ENCODE data around the gene KCNQ4.

Gene KCNQ4

DNA sequence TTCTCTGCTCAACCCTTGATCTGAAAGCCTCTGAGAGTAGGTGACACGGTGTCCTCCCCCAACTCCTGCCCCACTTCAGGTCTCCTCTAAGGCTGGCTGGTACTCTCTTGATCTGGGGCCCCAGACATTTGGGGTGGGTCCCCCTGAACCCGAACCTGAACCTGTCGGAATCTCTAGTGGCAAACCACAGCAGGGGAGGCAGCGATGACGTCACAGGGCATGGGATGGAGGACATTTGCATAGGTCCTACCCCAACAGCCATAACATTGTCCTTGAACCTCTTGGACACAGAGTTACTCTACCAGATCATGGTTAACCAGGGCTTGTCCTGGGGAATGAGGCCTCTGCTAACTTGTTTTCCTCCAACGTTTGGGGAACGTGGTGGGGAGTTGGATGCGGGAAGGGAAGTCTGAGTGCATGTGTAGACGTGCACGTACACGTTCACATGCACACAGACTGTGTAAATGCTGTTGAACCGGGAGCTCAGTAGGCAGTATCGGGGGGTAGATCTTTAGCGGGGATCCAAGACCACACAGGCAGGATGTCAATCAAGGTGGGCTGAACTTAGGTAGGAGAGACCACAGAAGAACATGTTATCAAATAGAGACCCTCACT is 46.2 kb downstream of the KCNQ4 start:
- H3K4me3 ChIP-seq (ENCODE audit: control insufficient read depth, low read depth, low read length) = no peak overlapping the region
- TF ChIP-seq, protein P1, sequence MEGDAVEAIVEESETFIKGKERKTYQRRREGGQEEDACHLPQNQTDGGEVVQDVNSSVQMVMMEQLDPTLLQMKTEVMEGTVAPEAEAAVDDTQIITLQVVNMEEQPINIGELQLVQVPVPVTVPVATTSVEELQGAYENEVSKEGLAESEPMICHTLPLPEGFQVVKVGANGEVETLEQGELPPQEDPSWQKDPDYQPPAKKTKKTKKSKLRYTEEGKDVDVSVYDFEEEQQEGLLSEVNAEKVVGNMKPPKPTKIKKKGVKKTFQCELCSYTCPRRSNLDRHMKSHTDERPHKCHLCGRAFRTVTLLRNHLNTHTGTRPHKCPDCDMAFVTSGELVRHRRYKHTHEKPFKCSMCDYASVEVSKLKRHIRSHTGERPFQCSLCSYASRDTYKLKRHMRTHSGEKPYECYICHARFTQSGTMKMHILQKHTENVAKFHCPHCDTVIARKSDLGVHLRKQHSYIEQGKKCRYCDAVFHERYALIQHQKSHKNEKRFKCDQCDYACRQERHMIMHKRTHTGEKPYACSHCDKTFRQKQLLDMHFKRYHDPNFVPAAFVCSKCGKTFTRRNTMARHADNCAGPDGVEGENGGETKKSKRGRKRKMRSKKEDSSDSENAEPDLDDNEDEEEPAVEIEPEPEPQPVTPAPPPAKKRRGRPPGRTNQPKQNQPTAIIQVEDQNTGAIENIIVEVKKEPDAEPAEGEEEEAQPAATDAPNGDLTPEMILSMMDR (conservative IDR thresholded peaks at IDR 0.05; ENCODE audit: control insufficient read depth, insufficient read depth, low read depth, low read length) = no peak
- DNase-seq (ENCODE audit: low read depth) = no peak

DNA sequence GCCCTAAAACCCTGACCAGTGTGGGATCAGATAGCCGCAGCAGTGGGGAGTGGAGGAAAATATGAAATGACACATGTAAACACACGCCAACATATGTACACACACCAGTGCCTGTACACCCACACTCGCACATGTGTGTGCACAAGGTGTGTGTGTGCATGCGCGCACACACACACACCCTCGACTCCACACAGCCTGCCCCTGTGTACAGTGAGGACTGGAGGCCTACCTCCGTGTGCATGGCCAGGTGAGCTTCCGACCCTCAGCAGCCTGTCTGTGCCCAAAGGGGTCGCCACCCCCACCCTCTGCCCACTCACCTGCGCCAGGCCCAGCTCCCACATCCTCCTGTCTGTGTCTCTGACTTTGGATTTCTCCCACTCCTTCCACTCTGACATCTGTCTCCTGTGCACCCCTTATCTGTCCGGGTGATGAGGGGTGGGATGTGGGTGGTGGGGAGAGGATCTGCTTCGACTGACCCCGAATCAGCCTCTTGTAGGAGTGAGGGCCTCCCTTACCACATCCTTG is 46.9 kb downstream of the KCNQ4 start:
- H3K4me3 ChIP-seq (ENCODE audit: control insufficient read depth, low read depth, low read length) = no peak overlapping the region
- TF ChIP-seq, protein P1 (conservative IDR thresholded peaks at IDR 0.05; ENCODE audit: control insufficient read depth, insufficient read depth, low read depth, low read length) = no peak
- no peak for DNase-seq (ENCODE audit: low read depth)

DNA sequence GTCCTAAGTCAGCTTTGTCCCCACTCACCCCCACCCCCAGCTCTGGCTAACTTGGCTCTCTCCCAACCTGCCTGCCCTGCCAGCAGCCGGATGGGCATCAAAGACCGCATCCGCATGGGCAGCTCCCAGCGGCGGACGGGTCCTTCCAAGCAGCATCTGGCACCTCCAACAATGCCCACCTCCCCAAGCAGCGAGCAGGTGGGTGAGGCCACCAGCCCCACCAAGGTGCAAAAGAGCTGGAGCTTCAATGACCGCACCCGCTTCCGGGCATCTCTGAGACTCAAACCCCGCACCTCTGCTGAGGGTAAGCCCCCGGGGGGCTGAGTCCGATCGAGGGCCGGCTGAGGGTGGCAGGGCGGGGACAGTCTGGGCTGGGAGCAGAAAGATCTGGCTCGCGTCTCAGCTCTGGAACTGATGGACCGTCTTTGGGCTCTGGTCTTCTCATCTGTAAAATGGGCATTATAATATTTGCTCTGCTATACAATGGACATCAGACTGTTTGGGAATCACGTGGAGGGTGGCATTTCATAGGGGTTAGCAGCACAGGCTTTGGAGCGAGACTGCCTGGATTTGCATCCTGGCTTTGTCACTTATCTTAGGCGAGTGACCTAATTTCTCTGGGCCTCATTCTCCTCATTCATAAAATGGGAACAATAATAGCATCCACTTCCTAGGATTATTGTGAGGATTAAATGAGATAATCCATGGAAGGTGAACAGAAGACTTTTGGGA is 47.6 kb downstream of the KCNQ4 start:
- no peak overlapping the region for H3K4me3 ChIP-seq (ENCODE audit: control insufficient read depth, low read depth, low read length)
- no peak for DNase-seq (ENCODE audit: low read depth)
- TF ChIP-seq, protein P1 (conservative IDR thresholded peaks at IDR 0.05; ENCODE audit: control insufficient read depth, insufficient read depth, low read depth, low read length) = no peak

DNA sequence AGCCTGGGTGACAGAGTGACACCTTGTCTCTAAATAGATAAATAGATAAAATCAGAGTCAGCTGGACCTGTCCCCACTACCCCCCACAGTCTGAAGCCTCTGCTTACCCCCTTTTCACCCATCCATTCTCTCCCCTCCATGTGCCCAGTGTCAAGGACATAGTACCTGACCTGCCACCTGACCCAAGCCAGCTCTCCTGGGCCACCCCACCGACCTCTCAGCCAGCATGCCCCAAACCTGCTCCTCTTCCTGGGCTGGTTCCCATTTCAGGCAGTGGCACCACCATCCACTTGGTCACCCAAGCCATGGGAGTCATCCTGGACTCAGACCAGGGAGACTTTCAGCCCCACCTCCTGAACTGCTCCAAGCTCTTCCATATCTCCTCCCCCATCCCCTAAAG is 50.4 kb downstream of the KCNQ4 start:
- DNase-seq (ENCODE audit: low read depth) = no peak
- TF ChIP-seq, protein P1 (conservative IDR thresholded peaks at IDR 0.05; ENCODE audit: control insufficient read depth, insufficient read depth, low read depth, low read length) = no peak
- H3K4me3 ChIP-seq (ENCODE audit: control insufficient read depth, low read depth, low read length) = no peak overlapping the region

DNA sequence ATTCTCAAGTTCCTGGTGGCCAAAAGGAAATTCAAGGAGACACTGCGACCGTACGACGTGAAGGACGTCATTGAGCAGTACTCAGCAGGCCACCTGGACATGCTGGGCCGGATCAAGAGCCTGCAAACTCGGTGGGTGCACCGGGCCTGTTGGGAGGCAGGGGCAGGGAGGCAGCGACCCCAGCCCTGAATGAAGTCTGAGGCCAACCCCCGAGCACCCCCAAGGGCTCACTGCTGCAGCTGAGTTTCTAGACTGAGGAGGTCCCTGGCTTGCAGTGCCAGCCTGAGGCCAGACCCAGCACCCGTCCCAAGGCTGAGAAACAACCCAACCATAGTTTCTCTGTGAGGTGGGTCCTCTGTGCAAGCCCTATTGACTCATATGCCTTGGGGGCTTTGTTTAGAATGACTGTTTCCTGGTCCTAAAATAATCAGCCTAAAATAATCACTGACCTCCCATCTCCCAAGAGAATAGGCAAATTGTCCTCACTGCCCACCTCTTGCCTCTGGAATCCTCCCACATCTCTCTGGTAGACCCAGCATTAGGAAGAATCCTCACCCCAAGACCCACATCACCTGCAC is 51.5 kb downstream of the KCNQ4 start:
- DNase-seq (ENCODE audit: low read depth) = no peak
- TF ChIP-seq, protein P1 (conservative IDR thresholded peaks at IDR 0.05; ENCODE audit: control insufficient read depth, insufficient read depth, low read depth, low read length) = no peak

DNA sequence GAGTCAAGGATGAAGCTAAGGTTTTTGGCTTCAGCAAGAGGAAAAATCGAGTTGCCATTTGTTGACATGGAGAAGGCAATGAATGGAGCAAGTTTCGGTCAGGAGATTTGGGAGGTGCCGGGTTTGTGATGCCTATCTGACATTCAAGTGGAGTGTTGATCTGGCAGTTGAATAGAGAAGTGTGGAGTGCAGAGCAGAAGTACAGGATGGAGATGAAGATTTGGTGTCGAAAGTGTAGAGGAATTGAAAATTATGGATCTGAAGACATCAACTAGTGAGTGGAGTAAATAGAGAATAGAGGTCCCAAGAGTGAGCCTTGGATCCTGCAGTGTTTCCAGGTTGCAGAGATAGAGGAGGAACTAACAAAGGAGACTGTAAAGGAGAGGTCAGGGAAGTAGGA is 52.7 kb downstream of the KCNQ4 start:
- no peak for DNase-seq (ENCODE audit: low read depth)
- TF ChIP-seq, protein P1 (conservative IDR thresholded peaks at IDR 0.05; ENCODE audit: control insufficient read depth, insufficient read depth, low read depth, low read length) = no peak

More for the DNA sequence above, 51.5 kb downstream of the KCNQ4 start:
- no peak overlapping the region for H3K4me3 ChIP-seq (ENCODE audit: control insufficient read depth, low read depth, low read length)

More for the DNA sequence above, 52.7 kb downstream of the KCNQ4 start:
- no peak overlapping the region for H3K4me3 ChIP-seq (ENCODE audit: control insufficient read depth, low read depth, low read length)

Data from fibroblast of mammary gland (primary cell).